ENCODE measurements around the gene HOTAIR.

HOTAIR gene

DNA sequence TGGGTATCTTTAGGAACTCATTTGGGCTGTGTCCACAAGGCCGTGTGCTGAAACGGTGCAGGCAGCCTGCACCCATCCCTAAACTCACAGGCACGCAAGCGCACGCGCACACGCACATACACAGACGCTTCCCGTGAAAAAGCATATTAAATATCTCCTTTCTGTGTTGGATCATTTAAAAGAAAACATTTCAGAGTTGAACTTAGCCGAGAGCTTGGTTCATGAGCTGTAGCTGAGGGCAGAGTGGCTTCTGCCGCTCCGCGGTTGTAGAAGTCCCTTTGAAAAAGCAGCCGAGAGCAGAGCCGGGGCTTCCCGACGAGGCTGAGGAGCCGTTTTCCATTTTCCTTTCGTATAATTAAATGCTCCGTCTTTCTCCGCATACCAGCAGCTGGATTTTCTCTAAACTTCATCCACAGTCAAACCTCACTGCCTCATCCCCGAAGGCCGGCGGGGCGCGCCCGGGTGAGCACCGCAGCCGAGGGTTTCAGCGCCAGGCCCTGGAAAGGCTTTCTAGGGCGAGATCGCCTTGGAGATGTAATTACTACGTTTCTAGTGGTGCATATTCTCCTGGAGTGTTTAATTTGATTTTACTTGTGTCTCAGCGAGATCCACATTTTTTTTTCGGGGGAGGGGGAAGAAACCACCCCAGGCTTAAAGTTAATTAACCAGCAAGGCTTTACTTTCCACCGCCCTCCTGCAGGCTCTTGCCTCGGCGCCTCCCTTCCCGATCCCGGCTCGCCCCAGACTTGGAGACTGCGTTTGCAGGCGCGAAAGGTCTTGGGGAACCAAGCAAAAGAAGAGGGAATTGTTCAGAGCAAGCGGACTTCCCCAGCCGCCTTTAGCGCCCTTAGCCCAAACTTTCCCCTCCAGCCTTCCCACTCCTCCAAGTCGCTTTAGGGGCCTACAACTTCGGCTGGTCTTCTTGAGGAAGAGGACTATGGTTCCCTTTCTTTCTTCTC lies 39.1 kb downstream of the HOTAIR start:
- no peak overlapping the region for H3K27ac ChIP-seq
- no peak for TF ChIP-seq ZFX (IDR thresholded peaks at IDR 0.05)
- TF ChIP-seq, protein P1, sequence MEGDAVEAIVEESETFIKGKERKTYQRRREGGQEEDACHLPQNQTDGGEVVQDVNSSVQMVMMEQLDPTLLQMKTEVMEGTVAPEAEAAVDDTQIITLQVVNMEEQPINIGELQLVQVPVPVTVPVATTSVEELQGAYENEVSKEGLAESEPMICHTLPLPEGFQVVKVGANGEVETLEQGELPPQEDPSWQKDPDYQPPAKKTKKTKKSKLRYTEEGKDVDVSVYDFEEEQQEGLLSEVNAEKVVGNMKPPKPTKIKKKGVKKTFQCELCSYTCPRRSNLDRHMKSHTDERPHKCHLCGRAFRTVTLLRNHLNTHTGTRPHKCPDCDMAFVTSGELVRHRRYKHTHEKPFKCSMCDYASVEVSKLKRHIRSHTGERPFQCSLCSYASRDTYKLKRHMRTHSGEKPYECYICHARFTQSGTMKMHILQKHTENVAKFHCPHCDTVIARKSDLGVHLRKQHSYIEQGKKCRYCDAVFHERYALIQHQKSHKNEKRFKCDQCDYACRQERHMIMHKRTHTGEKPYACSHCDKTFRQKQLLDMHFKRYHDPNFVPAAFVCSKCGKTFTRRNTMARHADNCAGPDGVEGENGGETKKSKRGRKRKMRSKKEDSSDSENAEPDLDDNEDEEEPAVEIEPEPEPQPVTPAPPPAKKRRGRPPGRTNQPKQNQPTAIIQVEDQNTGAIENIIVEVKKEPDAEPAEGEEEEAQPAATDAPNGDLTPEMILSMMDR (conservative IDR thresholded peaks at IDR 0.05), result no peak

DNA sequence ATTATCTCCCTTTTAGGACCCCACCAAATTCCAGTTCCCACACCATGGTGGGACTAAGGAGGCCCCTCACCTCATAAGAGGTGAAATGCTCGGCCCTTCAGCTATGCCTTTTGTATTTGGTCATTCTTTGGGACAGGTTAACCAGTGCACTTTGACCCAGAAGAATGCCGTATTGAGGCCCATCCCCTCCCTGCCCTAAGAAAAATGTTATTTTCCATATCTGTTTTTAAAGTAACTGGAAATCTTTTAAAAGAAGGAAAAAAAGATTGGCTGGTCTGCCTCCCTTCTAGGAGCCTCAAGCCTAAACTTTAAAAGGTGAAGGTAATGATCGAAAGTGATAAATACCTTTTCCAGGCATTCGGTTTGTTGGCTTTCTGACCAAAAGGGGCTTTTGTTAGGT lies 41.8 kb downstream of the HOTAIR start:
- TF ChIP-seq, protein P1 (conservative IDR thresholded peaks at IDR 0.05), result no peak
- no peak for TF ChIP-seq ZFX (IDR thresholded peaks at IDR 0.05)
- no peak overlapping the region for H3K27ac ChIP-seq

DNA sequence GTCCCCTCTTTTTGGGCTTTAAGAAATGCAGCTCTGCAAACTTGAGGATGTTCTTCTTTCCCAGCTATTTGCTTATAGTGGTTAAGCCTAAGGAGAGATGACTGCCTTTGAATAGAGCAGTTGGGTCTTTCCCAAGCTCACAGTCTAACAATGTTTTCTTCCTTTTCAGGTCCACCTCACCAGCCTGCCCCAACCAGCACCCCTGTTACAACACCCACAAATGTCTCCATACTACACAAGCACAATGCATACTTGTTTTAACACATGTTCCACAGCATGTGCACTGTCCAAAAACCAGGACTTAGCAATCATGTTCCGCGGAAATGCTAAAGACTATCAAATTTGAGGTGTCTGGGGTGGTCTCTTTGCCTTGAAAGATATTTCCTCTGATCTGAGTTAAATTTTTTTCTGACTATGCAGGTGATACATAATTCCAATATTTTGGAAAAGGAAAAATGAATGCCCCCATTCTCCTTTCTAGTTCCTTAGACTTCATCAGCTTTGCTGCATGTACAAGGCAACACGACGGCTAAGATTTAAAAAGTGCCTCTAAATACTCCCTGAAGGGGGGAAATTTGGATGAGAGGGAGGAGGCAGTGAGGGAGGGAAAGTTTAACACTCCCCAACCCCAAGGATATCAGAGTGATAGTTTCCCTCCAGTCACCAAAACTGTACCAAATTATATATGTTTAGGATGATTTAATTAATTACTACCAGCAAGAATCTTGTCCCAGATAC lies 42.7 kb downstream of the HOTAIR start:
- no peak overlapping the region for H3K27ac ChIP-seq
- TF ChIP-seq, protein P1 (conservative IDR thresholded peaks at IDR 0.05), result no peak
- no peak for TF ChIP-seq ZFX (IDR thresholded peaks at IDR 0.05)

DNA sequence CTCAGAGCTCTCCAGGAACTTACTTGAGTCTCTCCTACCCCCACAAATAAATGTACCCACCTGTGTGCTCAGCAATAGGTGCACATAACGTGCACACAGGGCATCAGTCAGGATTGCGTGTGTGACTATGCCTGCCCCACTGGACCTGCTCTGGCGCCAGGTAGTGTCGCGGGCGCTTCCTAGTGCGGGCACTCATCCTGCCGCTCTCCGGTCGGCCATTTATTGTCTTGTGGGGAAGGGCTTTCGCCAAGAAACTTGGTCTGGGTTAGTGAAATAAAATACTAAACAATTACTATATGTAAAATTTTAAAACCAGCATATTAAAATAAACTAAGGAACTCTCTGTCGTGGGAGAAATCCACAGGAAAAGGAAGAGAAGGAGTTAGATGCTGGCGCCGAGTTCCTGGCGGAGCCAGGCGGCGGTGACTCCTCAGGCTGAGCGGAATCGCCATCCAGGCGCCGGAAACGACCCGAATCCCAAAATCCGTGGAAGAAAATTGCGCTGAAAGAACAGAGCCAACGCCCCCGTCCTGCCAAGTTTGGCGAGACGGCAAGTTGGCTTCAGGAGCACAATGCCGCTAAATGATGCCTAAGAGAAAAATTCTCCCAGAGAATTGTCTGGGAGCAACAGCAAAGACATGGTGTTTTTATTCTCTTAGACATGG lies 44.0 kb downstream of the HOTAIR start:
- H3K27ac ChIP-seq, result no peak overlapping the region
- no peak for TF ChIP-seq ZFX (IDR thresholded peaks at IDR 0.05)
- TF ChIP-seq, protein P1 (conservative IDR thresholded peaks at IDR 0.05), result no peak

DNA sequence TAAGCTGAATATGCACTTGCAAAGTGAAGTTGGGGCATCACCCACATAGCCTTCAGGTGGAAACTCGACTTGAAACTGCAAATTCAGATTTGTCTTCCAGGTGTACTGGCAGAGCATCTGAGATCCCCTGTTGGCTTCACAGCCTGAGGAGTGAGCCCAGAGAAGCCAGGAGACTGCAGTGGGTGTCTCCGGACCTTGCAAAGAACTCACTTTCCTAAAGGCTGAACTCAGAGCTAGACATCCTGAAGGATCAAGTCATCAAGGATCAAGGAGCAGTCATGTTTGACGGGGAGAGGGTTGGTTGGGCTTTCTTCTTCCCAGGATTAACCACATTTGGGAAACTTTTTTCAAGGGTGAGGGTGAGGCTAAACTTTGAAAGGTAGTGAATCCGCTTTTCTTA lies 45.2 kb downstream of the HOTAIR start:
- H3K27ac ChIP-seq, result no peak overlapping the region
- TF ChIP-seq ZFX (IDR thresholded peaks at IDR 0.05), result no peak
- TF ChIP-seq, protein P1 (conservative IDR thresholded peaks at IDR 0.05), result no peak

DNA sequence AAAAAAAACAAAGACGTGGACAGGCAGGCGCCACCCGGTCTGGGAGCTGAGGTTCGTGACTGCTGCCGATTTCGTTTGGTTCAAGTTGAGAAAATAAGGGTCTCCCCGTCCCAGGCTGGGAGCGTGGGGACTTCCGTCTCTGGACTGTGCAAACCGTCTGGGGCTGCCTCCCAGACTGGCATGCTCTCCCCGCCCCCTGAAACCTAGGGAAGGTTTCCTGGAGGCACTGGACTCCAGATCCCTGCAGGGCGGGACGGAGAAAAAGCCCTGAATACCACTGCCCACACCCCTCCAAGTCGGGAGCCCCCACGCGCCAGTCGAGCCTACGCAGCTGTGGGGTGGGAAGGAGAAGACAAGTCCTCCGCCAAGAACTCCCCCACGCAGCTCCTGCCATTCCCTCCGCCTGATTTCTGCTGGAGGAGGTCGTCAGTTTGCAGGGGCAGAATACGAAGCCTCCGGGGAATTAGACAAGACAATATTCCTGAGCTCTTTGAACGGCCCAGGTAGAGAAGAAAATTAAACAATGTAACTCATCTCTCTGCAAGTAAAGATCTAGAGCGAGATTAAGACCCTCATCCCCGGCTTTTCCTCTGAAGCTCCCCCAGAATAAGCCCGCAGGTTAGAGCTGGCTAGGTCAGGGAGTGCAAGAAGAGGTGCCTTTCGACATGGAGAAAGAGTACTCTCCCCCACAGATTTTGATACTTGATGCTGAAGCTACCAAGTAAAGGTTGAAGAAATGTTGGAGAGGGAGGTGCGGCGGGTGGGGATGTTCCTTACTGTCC lies 46.5 kb downstream of the HOTAIR start:
- H3K27ac ChIP-seq, result no peak overlapping the region
- TF ChIP-seq, protein P1 (conservative IDR thresholded peaks at IDR 0.05), result no peak
